22Rv1 (cell line): ENCODE data around the gene CD34.

Experiments used
- ZFX ChIP-seq: fragments of 450-650 bp; IDR thresholded peaks from 2 replicates; pipeline ENCODE4 v1.6.1; 2017; ENCODE audit warnings: antibody characterized with exemption, borderline replicate concordance
- TF ChIP-seq, protein P1 (sequence below): fragments of 450-650 bp; IDR thresholded peaks from 2 replicates; pipeline ENCODE4 v1.5.1; 2017; ENCODE audit warnings: mild to moderate bottlenecking

DNA sequence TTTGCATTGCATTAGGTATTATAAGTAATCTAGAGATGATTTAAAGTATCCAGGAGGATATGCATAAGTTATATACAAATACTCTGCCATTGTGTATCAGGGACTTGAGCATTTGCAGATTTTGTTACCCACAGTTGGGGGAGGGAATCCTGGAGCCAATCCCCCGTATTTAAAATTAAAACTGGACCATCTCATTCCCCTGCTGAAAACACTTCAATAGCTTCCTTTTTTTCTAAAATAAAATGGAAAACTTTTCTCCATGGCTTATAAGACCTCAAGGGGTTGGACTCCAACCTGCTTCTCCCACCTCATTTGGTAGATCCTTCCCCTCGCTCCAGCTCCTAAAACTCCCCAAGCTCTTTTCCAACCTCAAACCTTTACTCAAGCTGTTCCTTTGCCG lies 10.4 kb upstream of the CD34 start:
- TF ChIP-seq, protein P1, sequence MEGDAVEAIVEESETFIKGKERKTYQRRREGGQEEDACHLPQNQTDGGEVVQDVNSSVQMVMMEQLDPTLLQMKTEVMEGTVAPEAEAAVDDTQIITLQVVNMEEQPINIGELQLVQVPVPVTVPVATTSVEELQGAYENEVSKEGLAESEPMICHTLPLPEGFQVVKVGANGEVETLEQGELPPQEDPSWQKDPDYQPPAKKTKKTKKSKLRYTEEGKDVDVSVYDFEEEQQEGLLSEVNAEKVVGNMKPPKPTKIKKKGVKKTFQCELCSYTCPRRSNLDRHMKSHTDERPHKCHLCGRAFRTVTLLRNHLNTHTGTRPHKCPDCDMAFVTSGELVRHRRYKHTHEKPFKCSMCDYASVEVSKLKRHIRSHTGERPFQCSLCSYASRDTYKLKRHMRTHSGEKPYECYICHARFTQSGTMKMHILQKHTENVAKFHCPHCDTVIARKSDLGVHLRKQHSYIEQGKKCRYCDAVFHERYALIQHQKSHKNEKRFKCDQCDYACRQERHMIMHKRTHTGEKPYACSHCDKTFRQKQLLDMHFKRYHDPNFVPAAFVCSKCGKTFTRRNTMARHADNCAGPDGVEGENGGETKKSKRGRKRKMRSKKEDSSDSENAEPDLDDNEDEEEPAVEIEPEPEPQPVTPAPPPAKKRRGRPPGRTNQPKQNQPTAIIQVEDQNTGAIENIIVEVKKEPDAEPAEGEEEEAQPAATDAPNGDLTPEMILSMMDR = no peak
- TF ChIP-seq ZFX = no peak
